Neuronal stem cell (in vitro differentiated cells): ENCODE results near the gene MOK.

Experiments
- DNase-seq: peaks from one replicate; pipeline ENCODE4 v3.0.0-alpha.2; 2013; ENCODE audit warnings: low spot score
- H2AFZ ChIP-seq: one replicate; pipeline ENCODE4 v1.6.1; 2013; ENCODE audit warnings: mild to moderate bottlenecking, low read length, inconsistent platforms
- H2AK5ac ChIP-seq: 2 replicates; pipeline ENCODE4 v1.6.1; 2013; ENCODE audit warnings: low read depth, mild to moderate bottlenecking, inconsistent platforms, low read length, moderate library complexity, mixed read lengths
- H2BK120ac ChIP-seq: 2 replicates; pipeline ENCODE4 v1.6.1; 2013; ENCODE audit warnings: low read depth, mild to moderate bottlenecking, inconsistent platforms, low read length, moderate library complexity, mixed read lengths
- H2BK12ac ChIP-seq: one replicate; pipeline ENCODE4 v1.6.1; 2013; ENCODE audit warnings: low read length, inconsistent platforms
- H2BK15ac ChIP-seq: 2 replicates; pipeline ENCODE4 v1.6.1; 2013; ENCODE audit warnings: mild to moderate bottlenecking, low read length, inconsistent platforms, mixed read lengths
- H2BK5ac ChIP-seq: one replicate; pipeline ENCODE4 v1.6.1; 2013; ENCODE audit warnings: inconsistent platforms, mild to moderate bottlenecking, low read length, moderate library complexity
- H3K14ac ChIP-seq: one replicate; pipeline ENCODE4 v1.6.1; 2013; ENCODE audit warnings: low read length, inconsistent platforms
- H3K18ac ChIP-seq: 2 replicates; pipeline ENCODE4 v1.6.1; 2013; ENCODE audit warnings: low read length, inconsistent platforms
- H3K23ac ChIP-seq: 2 replicates; pipeline ENCODE4 v1.6.1; 2013; ENCODE audit warnings: low read depth, mild to moderate bottlenecking, mixed read lengths, low read length, inconsistent platforms; ENCODE audit not compliant: poor library complexity
- H3K27ac ChIP-seq: replicated peaks from 3 replicates; pipeline ENCODE4 v1.5.1; 2013; ENCODE audit warnings: low read length, inconsistent platforms
- H3K27me3 ChIP-seq, 3 experiments: 2 replicates each; pipeline ENCODE4 v1.6.1; 2013; ENCODE audit warnings: low read length in 3 of 3, mild to moderate bottlenecking in 2 of 3, inconsistent platforms in 1 of 3, low read depth in 1 of 3, mixed read lengths in 1 of 3, moderate library complexity in 1 of 3; ENCODE audit not compliant: control insufficient read depth in 3 of 3, insufficient read depth in 3 of 3
- H3K36me3 ChIP-seq, 2 donors: replicated peaks in 1 of 2; 2 replicates each; pipeline ENCODE4 v1.6.1; 2013; ENCODE audit warnings: low read length in 2 of 2; ENCODE audit not compliant: control insufficient read depth in 2 of 2, insufficient read depth in 2 of 2
- H3K4ac ChIP-seq: 2 replicates; pipeline ENCODE4 v1.6.1; 2013; ENCODE audit warnings: inconsistent platforms, mild to moderate bottlenecking, low read length, moderate library complexity
- H3K4me1 ChIP-seq, 2 donors: 1 replicate in 1 of 2; 2 replicates in 1 of 2; pipeline ENCODE4 v1.6.1; 2013; ENCODE audit warnings: low read length in 2 of 2, low read depth in 1 of 2; ENCODE audit not compliant: control insufficient read depth in 2 of 2, insufficient read depth in 1 of 2
- H3K4me2 ChIP-seq: one replicate; pipeline ENCODE4 v1.6.1; 2013; ENCODE audit warnings: mild to moderate bottlenecking, low read length, inconsistent platforms; ENCODE audit not compliant: insufficient read depth, poor library complexity, severe bottlenecking
- H3K4me3 ChIP-seq, 2 donors: 2 replicates each; pipeline ENCODE4 v1.5.1; 2013; ENCODE audit warnings: low read length in 2 of 2, mild to moderate bottlenecking in 2 of 2, inconsistent platforms in 1 of 2, moderate library complexity in 1 of 2
- H3K79me1 ChIP-seq: one replicate; pipeline ENCODE4 v1.6.1; 2013; ENCODE audit warnings: low read depth, mild to moderate bottlenecking, inconsistent platforms, low read length, moderate library complexity
- H3K9ac ChIP-seq: one replicate; pipeline ENCODE4 v1.6.1; 2013; ENCODE audit warnings: mild to moderate bottlenecking, low read depth, low read length, inconsistent platforms; ENCODE audit not compliant: poor library complexity
- H3K9me3 ChIP-seq, 2 donors: replicated peaks in 1 of 2; 2 replicates each; pipeline versions ENCODE3 to v1.6.1; 2013; ENCODE audit warnings: low read length in 2 of 2, mild to moderate bottlenecking in 2 of 2, inconsistent platforms in 1 of 2, low read depth in 1 of 2, mixed read lengths in 1 of 2, moderate library complexity in 1 of 2; ENCODE audit not compliant: control insufficient read depth in 2 of 2, insufficient read depth in 1 of 2
- H4K8ac ChIP-seq: one replicate; pipeline ENCODE4 v1.6.1; 2013; ENCODE audit warnings: low read depth, mild to moderate bottlenecking, inconsistent platforms, low read length, moderate library complexity
- H4K91ac ChIP-seq: one replicate; pipeline ENCODE4 v1.6.1; 2013; ENCODE audit warnings: low read length, low read depth, mild to moderate bottlenecking, inconsistent platforms; ENCODE audit not compliant: poor library complexity
- WGBS, 2 donors: extraction: QIAGEN DNeasy Blood & Tissue Kit; methylation state at CpG; one replicate each; pipeline ENCODE4 v1.1.7; 2013; ENCODE audit warnings: missing lambda C conversion rate in 2 of 2, mixed read lengths in 1 of 2; ENCODE audit not compliant: insufficient read length in 2 of 2, insufficient replicate concordance in 1 of 2; ENCODE audit errors: extremely low coverage in 2 of 2; 5-methylcytosine and 5-hydroxymethylcytosine counted together

Gene MOK

DNA sequence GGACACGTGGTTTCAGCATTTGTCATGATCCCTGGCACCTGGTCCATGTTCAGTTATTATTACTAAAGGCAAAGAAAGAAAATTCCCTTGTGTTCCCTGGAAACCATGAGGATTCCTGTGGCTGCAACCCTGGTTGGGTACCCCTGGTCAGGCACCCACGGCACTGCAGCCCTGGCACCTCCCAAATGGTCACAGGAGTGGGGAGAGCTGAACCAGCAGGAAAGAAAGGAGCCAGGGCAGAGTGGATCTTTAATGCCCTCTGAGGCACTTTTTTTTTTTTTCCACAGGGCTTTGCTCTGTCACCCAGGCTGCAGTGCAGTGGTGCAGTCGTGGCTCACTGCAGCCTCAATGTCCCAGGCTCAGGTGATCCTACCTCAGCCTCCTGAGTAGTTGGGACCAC lies 40.3 kb upstream of the MOK start:
- Histone ChIP-seq H2BK15ac (no peak overlapping the region), H3K36me3 (peaks cover 28 to 89% of the 10 kb centered on the region in 2 donors), H3K9me3 (no peaks in the 10 kb centered on the region), H3K4ac (no peak overlapping the region), H2AK5ac (no peak overlapping the region), H2BK12ac (no peak overlapping the region), H4K8ac (no peak overlapping the region), H3K9ac (no peak overlapping the region), H3K27me3 (no peaks in the 10 kb centered on the region), H3K18ac (no peak overlapping the region), H3K4me2 (no peak overlapping the region), H3K79me1 (no peaks in the 10 kb centered on the region), H3K14ac (no peak overlapping the region), H2BK5ac (no peak overlapping the region), H3K23ac (no peak overlapping the region), H3K4me3 (no peak overlapping the region), H3K4me1 (no peaks in the 10 kb centered on the region), H3K27ac (no peak overlapping the region), H2AFZ (no peak overlapping the region), H4K91ac (no peak overlapping the region), H2BK120ac (peak overlapping the region; percentile 72)
- no peak for DNase-seq
- WGBS, 2 donors = no CpG with 5 or more reads among the region's 3 CpGs

DNA sequence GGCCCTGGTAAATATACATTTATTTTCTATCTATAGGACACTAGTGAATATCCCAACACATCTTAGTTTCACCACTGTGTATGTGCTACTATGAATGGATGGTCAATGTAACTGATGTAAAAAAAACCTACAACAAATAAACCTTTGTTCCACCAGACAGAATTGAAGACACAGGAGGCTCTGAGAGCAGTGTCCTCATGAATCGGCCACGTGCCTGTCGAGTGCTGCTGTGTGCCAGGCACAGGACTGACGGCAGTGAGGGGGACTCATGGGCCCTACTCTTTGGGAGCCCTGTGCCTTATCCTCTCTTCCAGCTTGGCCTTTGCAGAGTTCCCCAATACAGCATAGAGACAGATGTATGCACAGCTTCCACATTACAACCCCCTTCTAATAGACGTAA lies 39.5 kb upstream of the MOK start:
- no peak overlapping the region for H2AK5ac ChIP-seq
- no peak overlapping the region for H2BK5ac ChIP-seq
- no peak for DNase-seq
- no peaks in the 10 kb centered on the region for H3K4me1 ChIP-seq
- H3K4me3 ChIP-seq = no peak overlapping the region
- H2BK15ac ChIP-seq = no peak overlapping the region
- no peaks in the 10 kb centered on the region for H3K27me3 ChIP-seq
- no peak overlapping the region for H3K4me2 ChIP-seq
- no peak overlapping the region for H3K9ac ChIP-seq
- H3K36me3 ChIP-seq = peaks cover 28 to 82% of the 10 kb centered on the region in 2 donors
- no peak overlapping the region for H4K8ac ChIP-seq
- H3K23ac ChIP-seq = no peak overlapping the region
- no peak overlapping the region for H3K14ac ChIP-seq
- WGBS, 2 donors = no CpG with 5 or more reads among the region's 5 CpGs
- H3K79me1 ChIP-seq = no peaks in the 10 kb centered on the region
- no peaks in the 10 kb centered on the region for H3K9me3 ChIP-seq
- no peak overlapping the region for H3K4ac ChIP-seq
- H3K18ac ChIP-seq = no peak overlapping the region
- no peak overlapping the region for H2BK12ac ChIP-seq
- H4K91ac ChIP-seq = no peak overlapping the region
- H2AFZ ChIP-seq = no peak overlapping the region
- no peak overlapping the region for H2BK120ac ChIP-seq
- no peak overlapping the region for H3K27ac ChIP-seq

DNA sequence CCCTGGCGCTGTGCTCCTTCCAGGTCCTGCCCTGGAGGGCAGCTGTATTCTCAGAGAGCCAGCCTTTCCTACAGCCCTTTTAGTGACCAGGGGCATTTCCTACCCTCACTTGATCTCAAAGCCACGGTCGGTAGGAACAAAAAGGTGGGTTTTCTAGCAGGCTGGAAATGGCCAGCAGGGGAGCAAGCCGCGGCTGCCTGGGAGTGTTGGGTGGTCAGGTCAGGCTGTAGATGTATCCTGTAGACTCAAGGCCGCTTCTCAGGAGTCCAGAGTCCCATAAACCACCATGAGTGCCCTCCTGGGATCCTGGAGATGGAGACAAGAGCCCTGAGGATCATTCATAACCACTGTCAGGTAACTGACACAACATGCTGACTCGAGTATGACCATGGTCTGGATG lies 39.1 kb upstream of the MOK start:
- peaks cover 30 to 82% of the 10 kb centered on the region in 2 donors for H3K36me3 ChIP-seq
- H2BK5ac ChIP-seq = no peak overlapping the region
- H2BK15ac ChIP-seq = no peak overlapping the region
- no peak overlapping the region for H2AK5ac ChIP-seq
- H2BK120ac ChIP-seq = no peak overlapping the region
- no peak overlapping the region for H3K18ac ChIP-seq
- H4K8ac ChIP-seq = no peak overlapping the region
- no peak overlapping the region for H3K14ac ChIP-seq
- WGBS, 2 donors = no CpG with 5 or more reads among the region's 7 CpGs
- no peak overlapping the region for H3K27ac ChIP-seq
- H3K4ac ChIP-seq = no peak overlapping the region
- H2BK12ac ChIP-seq = no peak overlapping the region
- no peaks in the 10 kb centered on the region for H3K4me1 ChIP-seq
- no peak overlapping the region for H3K4me3 ChIP-seq
- H3K23ac ChIP-seq = no peak overlapping the region
- no peaks in the 10 kb centered on the region for H3K9me3 ChIP-seq
- no peak overlapping the region for H4K91ac ChIP-seq
- no peak overlapping the region for H3K9ac ChIP-seq
- no peaks in the 10 kb centered on the region for H3K79me1 ChIP-seq
- no peak overlapping the region for H2AFZ ChIP-seq
- no peaks in the 10 kb centered on the region for H3K27me3 ChIP-seq
- H3K4me2 ChIP-seq = no peak overlapping the region
- DNase-seq = no peak

GRCh38 chr14:102342238-102342637 lies 37.3 kb upstream of the MOK start:
- Histone ChIP-seq H2BK120ac (no peak overlapping the region), H3K79me1 (no peaks in the 10 kb centered on the region), H2BK12ac (no peak overlapping the region), H3K9ac (no peak overlapping the region), H3K23ac (no peak overlapping the region), H3K27me3 (no peaks in the 10 kb centered on the region), H3K18ac (no peak overlapping the region), H3K27ac (no peak overlapping the region), H4K91ac (no peak overlapping the region), H3K4me3 (no peak overlapping the region), H3K4me2 (no peak overlapping the region), H2AFZ (no peak overlapping the region), H2BK5ac (no peak overlapping the region), H2AK5ac (no peak overlapping the region), H2BK15ac (no peak overlapping the region), H3K14ac (no peak overlapping the region), H3K4me1 (no peaks in the 10 kb centered on the region), H3K9me3 (no peaks in the 10 kb centered on the region), H3K4ac (no peak overlapping the region), H4K8ac (no peak overlapping the region), H3K36me3 (peaks cover 35 to 82% of the 10 kb centered on the region in 2 donors)
- no CpG with 5 or more reads among the region's 5 CpGs for whole genome bisulfite sequencing, 2 donors
- DNase-seq = no peak
